Stimulated activated naive B cell treated with anti-CD40 and anti-IgM and Interleukin-4, amounts not matched to agents 10 μg/mL and 1 μg/mL and 100 μg/mL, for 72 hours (primary cell): ENCODE results near the gene KRTAP17-1.
"Not testable (repeated sequence)": the region's sequence is repeated elsewhere in the genome, so short reads cannot be mapped to it uniquely, and the experiment has no call there.

Source experiments
- ATAC-seq, 2 donors: fragments of 150-1000 bp; cut with Tn5 transposase; replicated peaks; 2 replicates each; pipeline ENCODE4 v1.10.0; 2021; ENCODE audit warnings: moderate library complexity in 1 of 2
- DNase-seq: peaks from one replicate; pipeline ENCODE4 v3.0.0; 2021
- H3K27ac Mint-ChIP-seq: one replicate; pipeline ENCODE4 v1.8.0; 2022; ENCODE audit warnings: mild to moderate bottlenecking, mixed read lengths
- H3K27me3 Mint-ChIP-seq, 2 donors: one replicate each; pipeline ENCODE4 v1.8.0; 2022; ENCODE audit warnings: mixed read lengths in 2 of 2
- H3K36me3 Mint-ChIP-seq, 2 donors: one replicate each; pipeline ENCODE4 v1.8.0; 2022; ENCODE audit warnings: mixed read lengths in 2 of 2, mild to moderate bottlenecking in 1 of 2
- H3K4me1 Mint-ChIP-seq, 2 donors: one replicate each; pipeline ENCODE4 v1.8.0; 2022; ENCODE audit warnings: mixed read lengths in 2 of 2, mild to moderate bottlenecking in 1 of 2
- H3K4me3 Mint-ChIP-seq, 2 donors: one replicate each; pipeline ENCODE4 v1.8.0; 2022; ENCODE audit warnings: mild to moderate bottlenecking in 2 of 2, mixed read lengths in 2 of 2, moderate library complexity in 1 of 2
- H3K9me3 Mint-ChIP-seq, 2 donors: one replicate each; pipeline ENCODE4 v1.8.0; 2022; ENCODE audit warnings: mixed read lengths in 2 of 2, mild to moderate bottlenecking in 1 of 2

Gene KRTAP17-1

GRCh38 chr17:41315204-41315794 lies at the start of gene KRTAP17-1:
KRTAP17-1 (minus strand) TSS chr17:41315710; CDS start chr17:41315650, 60 bp downstream.
- H3K4me3 Mint-ChIP-seq: no peak within 1 kb of the TSS
- H3K27me3 Mint-ChIP-seq: peaks cover 4 to 5% of the 10 kb centered on the region in 2 donors
- ATAC-seq: no peak
- H3K4me1 Mint-ChIP-seq: peaks cover 5 to 7% of the 10 kb centered on the region in 2 donors
- no peak for DNase-seq
- H3K36me3 Mint-ChIP-seq: peaks cover 0 to 5% of the 10 kb centered on the region in 2 donors
- peaks cover 8 to 9% of the 10 kb centered on the region in 2 donors for H3K9me3 Mint-ChIP-seq
- H3K27ac Mint-ChIP-seq: no peak within 1 kb of the TSS

GRCh38 chr17:41363881-41364280 lies 48.4 kb upstream of the KRTAP17-1 start:
- no peaks in the 10 kb centered on the region for H3K36me3 Mint-ChIP-seq
- ATAC-seq: no peak
- no peak for DNase-seq
- peaks cover 0 to 3% of the 10 kb centered on the region in 2 donors for H3K4me1 Mint-ChIP-seq
- no peak overlapping the region for H3K4me3 Mint-ChIP-seq
- H3K27ac Mint-ChIP-seq: no peak overlapping the region
- peaks cover 24 to 26% of the 10 kb centered on the region in 2 donors for H3K27me3 Mint-ChIP-seq
- H3K9me3 Mint-ChIP-seq: peaks cover 0 to 2% of the 10 kb centered on the region in 2 donors

- Mint-ChIP-seq H3K27ac (no peak overlapping the region), H3K27me3 (peaks cover 20 to 49% of the 10 kb centered on the region in 2 donors), H3K9me3 (peaks cover 0 to 2% of the 10 kb centered on the region in 2 donors), H3K36me3 (no peaks in the 10 kb centered on the region), H3K4me3 (no peak overlapping the region), H3K4me1 (no peaks in the 10 kb centered on the region)
- no peak for ATAC-seq
- no peak for DNase-seq
Measured at GRCh38 chr17:41360296-41360995, 44.9 kb upstream of the KRTAP17-1 start.

- H3K4me3 Mint-ChIP-seq: no peak overlapping the region
- ATAC-seq: no peak
- peaks cover 19 to 47% of the 10 kb centered on the region in 2 donors for H3K27me3 Mint-ChIP-seq
- H3K36me3 Mint-ChIP-seq: no peaks in the 10 kb centered on the region
- no peak for DNase-seq
- no peak overlapping the region for H3K27ac Mint-ChIP-seq
- H3K9me3 Mint-ChIP-seq: no peaks in the 10 kb centered on the region
- H3K4me1 Mint-ChIP-seq: no peaks in the 10 kb centered on the region
Measured at GRCh38 chr17:41354536-41354935, 39.0 kb upstream of the KRTAP17-1 start.

- H3K9me3 Mint-ChIP-seq: no peaks in the 10 kb centered on the region
- H3K27me3 Mint-ChIP-seq: peaks cover 19 to 43% of the 10 kb centered on the region in 2 donors
- H3K36me3 Mint-ChIP-seq: no peaks in the 10 kb centered on the region
- ATAC-seq: no peak
- H3K4me1 Mint-ChIP-seq: no peaks in the 10 kb centered on the region
- H3K4me3 Mint-ChIP-seq: no peak overlapping the region
- no peak overlapping the region for H3K27ac Mint-ChIP-seq
- DNase-seq: no peak
Measured at GRCh38 chr17:41352597-41353366, 37.3 kb upstream of the KRTAP17-1 start.

- no peak for ATAC-seq
- H3K9me3 Mint-ChIP-seq: no peaks in the 10 kb centered on the region
- H3K27ac Mint-ChIP-seq: no peak overlapping the region
- no peaks in the 10 kb centered on the region for H3K4me1 Mint-ChIP-seq
- no peak for DNase-seq
- peaks cover 17 to 33% of the 10 kb centered on the region in 2 donors for H3K27me3 Mint-ChIP-seq
- no peak overlapping the region for H3K4me3 Mint-ChIP-seq
- H3K36me3 Mint-ChIP-seq: no peaks in the 10 kb centered on the region
Measured at GRCh38 chr17:41351177-41351576, 35.7 kb upstream of the KRTAP17-1 start.

GRCh38 chr17:41350381-41350878 lies 34.9 kb upstream of the KRTAP17-1 start, which contains the start of gene KRT33A:
KRT33A (minus strand) TSS chr17:41350828; CDS start chr17:41350767, 61 bp downstream.
- not testable (repeated sequence) for H3K27ac Mint-ChIP-seq, H3K4me3 Mint-ChIP-seq, H3K36me3 Mint-ChIP-seq

GRCh38 chr17:41347869-41348760 lies 32.6 kb upstream of the KRTAP17-1 start:
- Mint-ChIP-seq H3K4me3 (no peak overlapping the region), H3K9me3 (peaks cover 2 to 3% of the 10 kb centered on the region in 2 donors), H3K4me1 (no peaks in the 10 kb centered on the region), H3K36me3 (peaks cover 2 to 3% of the 10 kb centered on the region in 2 donors), H3K27me3 (peaks cover 17 to 36% of the 10 kb centered on the region in 2 donors), H3K27ac (no peak overlapping the region)
- no peak for ATAC-seq
- no peak for DNase-seq

More at GRCh38 chr17:41350381-41350878, 34.9 kb upstream of the KRTAP17-1 start, which contains the start of gene KRT33A:
- not testable (repeated sequence) for ATAC-seq, H3K4me1 Mint-ChIP-seq, H3K9me3 Mint-ChIP-seq, DNase-seq
- peaks cover 17 to 32% of the 10 kb centered on the region in 2 donors for H3K27me3 Mint-ChIP-seq

- H3K4me1 Mint-ChIP-seq, H3K4me3 Mint-ChIP-seq, ATAC-seq, DNase-seq, H3K27ac Mint-ChIP-seq, H3K36me3 Mint-ChIP-seq: not testable (repeated sequence)
- Mint-ChIP-seq H3K27me3 (peaks cover 7 to 26% of the 10 kb centered on the region in 2 donors), H3K9me3 (peaks cover 10% of the 10 kb centered on the region in 2 donors)
Measured at GRCh38 chr17:41346421-41346820, 30.9 kb upstream of the KRTAP17-1 start.

- Mint-ChIP-seq H3K4me3 (no peak overlapping the region), H3K9me3 (peaks cover 10% of the 10 kb centered on the region in 2 donors), H3K27ac (no peak overlapping the region), H3K27me3 (peaks cover 7 to 22% of the 10 kb centered on the region in 2 donors), H3K4me1 (peaks cover 0 to under 1% of the 10 kb centered on the region in 2 donors), H3K36me3 (peaks cover 3 to 5% of the 10 kb centered on the region in 2 donors)
- no peak for ATAC-seq
- no peak for DNase-seq
Measured at GRCh38 chr17:41345992-41346391, 30.5 kb upstream of the KRTAP17-1 start.

- Mint-ChIP-seq H3K4me3 (no peak overlapping the region), H3K9me3 (peaks cover 10% of the 10 kb centered on the region in 2 donors), H3K36me3 (peaks cover 3 to 5% of the 10 kb centered on the region in 2 donors), H3K27me3 (peaks cover 7 to 18% of the 10 kb centered on the region in 2 donors), H3K27ac (no peak overlapping the region), H3K4me1 (peaks cover 14 to 15% of the 10 kb centered on the region in 2 donors)
- ATAC-seq: no peak
- DNase-seq: no peak
Measured at GRCh38 chr17:41343029-41343428, 27.5 kb upstream of the KRTAP17-1 start.

GRCh38 chr17:41340934-41341861 lies 25.7 kb upstream of the KRTAP17-1 start:
- peaks cover 4 to 12% of the 10 kb centered on the region in 2 donors for H3K27me3 Mint-ChIP-seq
- no peak for ATAC-seq

More at GRCh38 chr17:41340934-41341861, 25.7 kb upstream of the KRTAP17-1 start:
- H3K36me3 Mint-ChIP-seq: peaks cover 3 to 5% of the 10 kb centered on the region in 2 donors
- no peak overlapping the region for H3K27ac Mint-ChIP-seq
- H3K9me3 Mint-ChIP-seq: peaks cover 10% of the 10 kb centered on the region in 2 donors
- no peak overlapping the region for H3K4me3 Mint-ChIP-seq
- DNase-seq: no peak
- H3K4me1 Mint-ChIP-seq: peaks cover 14 to 15% of the 10 kb centered on the region in 2 donors
